SK-N-SH treated with all-trans-retinoic acid at 6 μM for 48 hours (cell line): Measurements from ENCODE around the gene CDS1.

Experiments
- BACH2 ChIP-seq: fragments of 250-450 bp; sonication (Bioruptor Pico); IDR thresholded peaks from 2 replicates; pipeline ENCODE4 v1.9.0; 2021; ENCODE audit warnings: mild to moderate bottlenecking, borderline replicate concordance
- ESRRG ChIP-seq: fragments of 250-450 bp; sonication (Bioruptor Pico); IDR thresholded peaks from 2 replicates; pipeline ENCODE4 v1.6.1; 2021; ENCODE audit warnings: mild to moderate bottlenecking
- SNAI2 ChIP-seq: fragments of 250-450 bp; sonication (Bioruptor Pico); IDR thresholded peaks from 2 replicates; pipeline ENCODE4 v1.5.0; 2020; ENCODE audit warnings: mild to moderate bottlenecking, moderate library complexity

DNA sequence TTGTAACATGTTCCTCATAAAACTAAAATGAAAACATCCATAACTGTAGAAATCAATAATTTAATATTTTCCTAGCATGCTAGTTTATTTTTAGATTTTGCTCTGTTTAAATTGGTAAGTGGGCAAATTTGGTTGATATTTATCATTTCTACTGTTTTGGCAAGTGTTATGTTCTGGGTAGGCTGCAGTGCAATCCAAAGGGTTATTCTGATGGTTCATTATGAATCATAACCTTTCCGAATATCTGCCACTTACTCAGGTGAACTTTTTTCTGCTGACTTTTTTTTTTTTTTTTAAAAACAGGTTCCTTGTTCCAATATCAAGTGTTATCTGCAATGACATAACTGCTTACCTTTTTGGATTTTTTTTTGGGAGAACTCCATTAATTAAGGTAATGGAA, 52.0 kb downstream of the CDS1 start:
- no peak for TF ChIP-seq ESRRG
- no peak for TF ChIP-seq BACH2 (CRISPR knock-in tag)
- no peak for TF ChIP-seq SNAI2 (CRISPR knock-in tag)
